ENCODE data around the gene SMYD1.

SMYD1 gene

GRCh38 chr2:88123975-88124917, 56.6 kb downstream of the SMYD1 start:
- FAIRE-seq = no peak

- FAIRE-seq = no peak
Measured at GRCh38 chr2:88125344-88125923, 57.8 kb downstream of the SMYD1 start.

- FAIRE-seq = no peak
Measured at GRCh38 chr2:88125924-88126771, 58.5 kb downstream of the SMYD1 start.

GRCh38 chr2:88126772-88127637, 59.4 kb downstream of the SMYD1 start:
- FAIRE-seq = no peak

- no peak for FAIRE-seq
Measured at GRCh38 chr2:88127638-88127887, 59.9 kb downstream of the SMYD1 start.

- no peak for FAIRE-seq
Measured at GRCh38 chr2:88127888-88128653, 60.4 kb downstream of the SMYD1 start, which contains the start of gene FABP1. FABP1 (minus strand) TSS chr2:88128062; CDS start chr2:88128017, 45 bp downstream.

GRCh38 chr2:88128654-88129312, 61.2 kb downstream of the SMYD1 start:
- FAIRE-seq = no peak

GRCh38 chr2:88129313-88129959, 61.8 kb downstream of the SMYD1 start:
- no peak for FAIRE-seq

- no peak for FAIRE-seq
Measured at GRCh38 chr2:88131201-88131998, 63.8 kb downstream of the SMYD1 start.

- no peak for FAIRE-seq
Measured at GRCh38 chr2:88131999-88132368, 64.4 kb downstream of the SMYD1 start.

GRCh38 chr2:88133875-88134274, 66.2 kb downstream of the SMYD1 start:
- no peak for FAIRE-seq

GRCh38 chr2:88136817-88137216, 69.2 kb downstream of the SMYD1 start:
- FAIRE-seq = no peak

GRCh38 chr2:88137833-88138232, 70.2 kb downstream of the SMYD1 start:
- no peak for FAIRE-seq

- FAIRE-seq = no peak
Measured at GRCh38 chr2:88139203-88139702, 71.6 kb downstream of the SMYD1 start.

- no peak for FAIRE-seq
Measured at GRCh38 chr2:88139804-88140203, 72.2 kb downstream of the SMYD1 start.

- FAIRE-seq = no peak
Measured at GRCh38 chr2:88141952-88142351, 74.3 kb downstream of the SMYD1 start.

GRCh38 chr2:88144271-88144670, 76.6 kb downstream of the SMYD1 start:
- no peak for FAIRE-seq

- no peak for FAIRE-seq
Measured at GRCh38 chr2:88144914-88145497, 77.4 kb downstream of the SMYD1 start.

- FAIRE-seq = no peak
Measured at GRCh38 chr2:88146590-88146989, 79.0 kb downstream of the SMYD1 start.
